ENCODE measurements around the gene UNC5C. TPM values are rescaled to one million over a fixed set of nuclear protein-coding genes. Genes with fewer than 3 reads are reported as not detected.
A peak's percentile ranks its signal among the peaks of the same experiment; 100 is the strongest.

UNC5C gene
- polyA plus RNA-seq, 1 donor, result 4.1 TPM

GRCh38 chr4:95546866-95547714 is 1.7 kb downstream of the UNC5C start:
- DNase-seq, result no peak

GRCh38 chr4:95546221-95546620 is 2.6 kb downstream of the UNC5C start:
- Histone ChIP-seq H3K27me3 (ENCODE audit: control insufficient read depth, insufficient read depth, low read length) (peaks cover 45% of the 10 kb centered on the region), H3K9me3 (ENCODE audit: control insufficient read depth, low read depth, low read length) (no peaks in the 10 kb centered on the region), H3K4me1 (ENCODE audit: control insufficient read depth, insufficient read depth, low read length) (no peaks in the 10 kb centered on the region), H3K4me3 (ENCODE audit: low read length) (peak overlapping the region; percentile 58), H3K36me3 (ENCODE audit: control insufficient read depth, insufficient read depth, low read length) (no peaks in the 10 kb centered on the region), H3K27ac (ENCODE audit: low read length) (no peak overlapping the region)
- no peak for DNase-seq
- 14% methylated on average over 2 of the region's 3 CpGs for WGBS (ENCODE audit: insufficient coverage, low lambda C conversion rate)

More at GRCh38 chr4:95546866-95547714, 1.7 kb downstream of the UNC5C start:
- Histone ChIP-seq H3K27me3 (ENCODE audit: control insufficient read depth, insufficient read depth, low read length) (peaks cover 47% of the 10 kb centered on the region), H3K9me3 (ENCODE audit: control insufficient read depth, low read depth, low read length) (no peaks in the 10 kb centered on the region), H3K27ac (ENCODE audit: low read length) (peak overlapping the region; percentile 37), H3K36me3 (ENCODE audit: control insufficient read depth, insufficient read depth, low read length) (no peaks in the 10 kb centered on the region), H3K4me3 (ENCODE audit: low read length) (peak overlapping the region; percentile 58), H3K4me1 (ENCODE audit: control insufficient read depth, insufficient read depth, low read length) (no peaks in the 10 kb centered on the region)
- 0% methylated on average over 2 of the region's 22 CpGs for WGBS (ENCODE audit: insufficient coverage, low lambda C conversion rate)

- H3K4me1 ChIP-seq (ENCODE audit: control insufficient read depth, insufficient read depth, low read length), result no peaks in the 10 kb centered on the region
- H3K4me3 ChIP-seq (ENCODE audit: low read length), result no peak overlapping the region
- peaks cover 44% of the 10 kb centered on the region for H3K27me3 ChIP-seq (ENCODE audit: control insufficient read depth, insufficient read depth, low read length)
- no peak overlapping the region for H3K27ac ChIP-seq (ENCODE audit: low read length)
- WGBS (ENCODE audit: insufficient coverage, low lambda C conversion rate), result no CpG with 5 or more reads among the region's 6 CpGs
- no peaks in the 10 kb centered on the region for H3K9me3 ChIP-seq (ENCODE audit: control insufficient read depth, low read depth, low read length)
- DNase-seq, result no peak
- no peaks in the 10 kb centered on the region for H3K36me3 ChIP-seq (ENCODE audit: control insufficient read depth, insufficient read depth, low read length)
Observed at GRCh38 chr4:95545546-95545945, 3.2 kb downstream of the UNC5C start.

GRCh38 chr4:95544113-95545103 is 4.4 kb downstream of the UNC5C start:
- H3K4me3 ChIP-seq (ENCODE audit: low read length), result no peak overlapping the region
- peaks cover 33% of the 10 kb centered on the region for H3K27me3 ChIP-seq (ENCODE audit: control insufficient read depth, insufficient read depth, low read length)
- H3K4me1 ChIP-seq (ENCODE audit: control insufficient read depth, insufficient read depth, low read length), result no peaks in the 10 kb centered on the region
- no peaks in the 10 kb centered on the region for H3K36me3 ChIP-seq (ENCODE audit: control insufficient read depth, insufficient read depth, low read length)
- 83% methylated on average over 1 of the region's 8 CpGs for WGBS (ENCODE audit: insufficient coverage, low lambda C conversion rate)
- DNase-seq, result no peak
- H3K27ac ChIP-seq (ENCODE audit: low read length), result no peak overlapping the region
- no peaks in the 10 kb centered on the region for H3K9me3 ChIP-seq (ENCODE audit: control insufficient read depth, low read depth, low read length)

GRCh38 chr4:95541889-95542607 is 6.7 kb downstream of the UNC5C start:
- no peaks in the 10 kb centered on the region for H3K9me3 ChIP-seq (ENCODE audit: control insufficient read depth, low read depth, low read length)
- WGBS (ENCODE audit: insufficient coverage, low lambda C conversion rate), result no CpG with 5 or more reads among the region's 4 CpGs
- H3K27ac ChIP-seq (ENCODE audit: low read length), result no peak overlapping the region
- no peaks in the 10 kb centered on the region for H3K4me1 ChIP-seq (ENCODE audit: control insufficient read depth, insufficient read depth, low read length)
- DNase-seq, result no peak
- H3K27me3 ChIP-seq (ENCODE audit: control insufficient read depth, insufficient read depth, low read length), result peaks cover 13% of the 10 kb centered on the region
- no peaks in the 10 kb centered on the region for H3K36me3 ChIP-seq (ENCODE audit: control insufficient read depth, insufficient read depth, low read length)
- no peak overlapping the region for H3K4me3 ChIP-seq (ENCODE audit: low read length)

- Histone ChIP-seq H3K9me3 (ENCODE audit: control insufficient read depth, low read depth, low read length) (no peaks in the 10 kb centered on the region), H3K27ac (ENCODE audit: low read length) (no peak overlapping the region), H3K27me3 (ENCODE audit: control insufficient read depth, insufficient read depth, low read length) (peaks cover 5% of the 10 kb centered on the region), H3K36me3 (ENCODE audit: control insufficient read depth, insufficient read depth, low read length) (no peaks in the 10 kb centered on the region), H3K4me3 (ENCODE audit: low read length) (no peak overlapping the region), H3K4me1 (ENCODE audit: control insufficient read depth, insufficient read depth, low read length) (no peaks in the 10 kb centered on the region)
- no peak for DNase-seq
- no CpG with 5 or more reads among the region's 3 CpGs for WGBS (ENCODE audit: insufficient coverage, low lambda C conversion rate)
Observed at GRCh38 chr4:95541094-95541493, 7.7 kb downstream of the UNC5C start.

- Histone ChIP-seq H3K9me3 (ENCODE audit: control insufficient read depth, low read depth, low read length) (no peaks in the 10 kb centered on the region), H3K4me1 (ENCODE audit: control insufficient read depth, insufficient read depth, low read length) (no peaks in the 10 kb centered on the region), H3K4me3 (ENCODE audit: low read length) (no peak overlapping the region), H3K27ac (ENCODE audit: low read length) (no peak overlapping the region), H3K27me3 (ENCODE audit: control insufficient read depth, insufficient read depth, low read length) (peaks cover 2% of the 10 kb centered on the region), H3K36me3 (ENCODE audit: control insufficient read depth, insufficient read depth, low read length) (no peaks in the 10 kb centered on the region)
- WGBS (ENCODE audit: insufficient coverage, low lambda C conversion rate), result no CpG with 5 or more reads among the region's 3 CpGs
- no peak for DNase-seq
Observed at GRCh38 chr4:95540227-95540626, 8.5 kb downstream of the UNC5C start.

- Histone ChIP-seq H3K4me1 (ENCODE audit: control insufficient read depth, insufficient read depth, low read length) (no peaks in the 10 kb centered on the region), H3K9me3 (ENCODE audit: control insufficient read depth, low read depth, low read length) (no peaks in the 10 kb centered on the region), H3K36me3 (ENCODE audit: control insufficient read depth, insufficient read depth, low read length) (no peaks in the 10 kb centered on the region), H3K27me3 (ENCODE audit: control insufficient read depth, insufficient read depth, low read length) (peaks cover 2% of the 10 kb centered on the region), H3K27ac (ENCODE audit: low read length) (no peak overlapping the region), H3K4me3 (ENCODE audit: low read length) (no peak overlapping the region)
- WGBS (ENCODE audit: insufficient coverage, low lambda C conversion rate), result 0% methylated on average over 1 of the region's 5 CpGs
- DNase-seq, result no peak
Observed at GRCh38 chr4:95539106-95539505, 9.7 kb downstream of the UNC5C start.

- H3K27ac ChIP-seq (ENCODE audit: low read length), result no peak overlapping the region
- H3K4me1 ChIP-seq (ENCODE audit: control insufficient read depth, insufficient read depth, low read length), result no peaks in the 10 kb centered on the region
- no peaks in the 10 kb centered on the region for H3K9me3 ChIP-seq (ENCODE audit: control insufficient read depth, low read depth, low read length)
- no peak for DNase-seq
- WGBS (ENCODE audit: insufficient coverage, low lambda C conversion rate), result 17% methylated on average over 1 of the region's 3 CpGs
- H3K27me3 ChIP-seq (ENCODE audit: control insufficient read depth, insufficient read depth, low read length), result peaks cover 2% of the 10 kb centered on the region
- no peak overlapping the region for H3K4me3 ChIP-seq (ENCODE audit: low read length)
- no peaks in the 10 kb centered on the region for H3K36me3 ChIP-seq (ENCODE audit: control insufficient read depth, insufficient read depth, low read length)
Observed at GRCh38 chr4:95537863-95538488, 10.8 kb downstream of the UNC5C start.

Measured in large intestine (tissue), 3 donors.